Inflammatory macrophage treated with lipopolysaccharide for 1 hour (primary cell): ENCODE data around the gene TMEM267.
"Not testable (repeated sequence)": the region's sequence is repeated elsewhere in the genome, so short reads cannot be mapped to it uniquely, and the experiment has no call there.

Source experiments
- DNase-seq, 2 donors: peaks; one replicate each; pipeline ENCODE4 v3.0.0-alpha.2; 2020 to 2022

Gene TMEM267

GRCh38 chr5:43402524-43403066, 81.1 kb downstream of the TMEM267 start:
- DNase-seq = not testable (repeated sequence)

DNA sequence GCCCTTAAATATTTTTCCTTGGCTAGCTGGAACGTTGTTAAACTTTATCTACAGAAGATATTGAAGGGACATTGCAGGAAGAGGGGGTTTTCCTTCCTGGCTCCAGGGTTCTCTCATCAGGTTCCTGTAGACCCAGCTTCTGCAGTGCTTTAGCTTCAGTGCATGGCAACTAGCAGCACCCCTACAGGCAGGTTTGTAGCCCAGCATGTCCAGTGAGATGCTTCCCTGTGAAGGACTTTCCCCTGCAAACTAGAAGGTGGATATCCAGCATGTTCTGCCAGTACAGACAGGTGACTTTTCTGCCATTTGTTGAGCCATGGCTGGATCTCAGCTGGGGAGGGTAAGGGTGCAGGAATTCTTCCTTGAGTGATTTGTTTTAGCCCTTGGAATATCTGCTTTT, 81.8 kb downstream of the TMEM267 start:
- DNase-seq = no peak

DNA sequence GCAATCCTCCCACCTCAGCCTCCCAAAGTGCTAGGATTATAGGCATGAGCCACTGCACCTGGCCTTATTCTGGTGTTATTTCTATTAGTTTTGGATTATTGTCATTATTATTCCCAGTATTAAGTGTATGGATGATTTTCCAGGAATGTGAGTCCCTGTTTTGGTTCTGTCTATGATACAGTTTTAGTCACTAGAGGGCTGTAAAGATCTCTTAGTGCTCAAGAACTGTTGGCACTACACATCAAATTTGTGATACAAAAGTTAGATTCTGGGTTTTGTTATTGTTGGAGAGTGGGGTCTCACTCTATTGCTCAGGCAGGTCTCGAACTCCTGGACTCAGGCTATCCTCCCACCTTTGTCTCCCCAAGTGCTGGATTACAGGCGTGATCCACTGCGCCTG, 83.6 kb downstream of the TMEM267 start:
- no peak for DNase-seq

- DNase-seq = no peak
Measured at GRCh38 chr5:43396762-43397304, 86.8 kb downstream of the TMEM267 start.
